GM12878 (cell line): ENCODE data around the gene ZBTB9. TPM values are rescaled to one million over a fixed set of nuclear protein-coding genes. Genes with fewer than 3 reads are reported as not detected.

Source experiments
- ATAC-seq: fragments of 200-7000 bp; cut with Tn5 transposase; 3 replicates; pipeline ENCODE4 v1.9.1; 2020; ENCODE audit warnings: mild to moderate bottlenecking, moderate library complexity
- BruUV-seq: library from RNA; stranded (reverse); fragments of 400-500 nt; replicated peaks from 2 replicates; lab custom pipeline; 2021; lab: Mats Ljungman, UMichigan
- CTCF ChIA-PET: fragments of 300-600 bp; sonication (Branson Sonifier 250); formaldehyde crosslinking; extraction: SDS; loops from one replicate; lab custom pipeline; 2021; ENCODE audit warnings: inconsistent platforms; lab: Yijun Ruan, JAX
- POLR2A ChIA-PET: fragments of 350-600 bp; formaldehyde crosslinking; extraction: SDS; loops from one replicate; lab custom pipeline; 2021; ENCODE audit warnings: inconsistent platforms; lab: Charles Lee
- RAD21 ChIA-PET: fragments of 300-600 bp; sonication (Branson Sonifier 250); formaldehyde crosslinking; loops from one replicate; lab custom pipeline; 2023; ENCODE audit warnings: antibody characterized with exemption; ENCODE audit not compliant: unreplicated experiment; lab: Charles Lee
- SMC1A ChIA-PET: fragments of 300-600 bp; sonication (Branson Sonifier 250); formaldehyde crosslinking; loops from one replicate; lab custom pipeline; 2023; ENCODE audit not compliant: unreplicated experiment, uncharacterized antibody; lab: Charles Lee
- DNase-seq: peaks from one replicate; pipeline ENCODE4 v3.0.0-alpha.2; 2011; ENCODE audit warnings: low read depth, low spot score
- FAIRE-seq: peaks from 3 replicates; lab custom pipeline; 2011; peaks lifted over from hg19 to GRCh38; lab: Jason Lieb, UNC
- H2AFZ ChIP-seq: 2 replicates; pipeline ENCODE4 v1.6.0; 2011; ENCODE audit warnings: low read depth, low read length, control low read depth; ENCODE audit not compliant: control insufficient read depth
- H3K27ac ChIP-seq: 2 replicates; pipeline ENCODE4 v1.5.1; 2011; ENCODE audit warnings: control low read depth; ENCODE audit not compliant: control insufficient read depth, insufficient read depth
- H3K27me3 ChIP-seq, 2 experiments: replicated peaks in 1 of 2; 2 replicates each; pipeline versions ENCODE4 v1.6.0 to v1.6.1; 2011; ENCODE audit warnings: low read length in 1 of 2; ENCODE audit not compliant: control insufficient read depth in 2 of 2, insufficient read depth in 2 of 2
- H3K36me3 ChIP-seq, 2 experiments: 2 replicates each; pipeline ENCODE4 v1.5.1; 2011; ENCODE audit warnings: low read length in 1 of 2; ENCODE audit not compliant: control insufficient read depth in 2 of 2, insufficient read depth in 2 of 2
- H3K4me1 ChIP-seq: 2 replicates; pipeline ENCODE4 v1.6.1; 2011; ENCODE audit warnings: mild to moderate bottlenecking, low read length, moderate library complexity, mixed read lengths; ENCODE audit not compliant: control insufficient read depth, insufficient read depth
- H3K4me2 ChIP-seq: 2 replicates; pipeline ENCODE4 v1.6.0; 2011; ENCODE audit warnings: control low read depth; ENCODE audit not compliant: control insufficient read depth, insufficient read depth
- H3K4me3 ChIP-seq: fragments of 200-600 bp; sonication (generic); 2 replicates; pipeline ENCODE4 v1.5.1; 2016
- H3K79me2 ChIP-seq: 2 replicates; pipeline ENCODE4 v1.6.0; 2011; ENCODE audit warnings: low read length; ENCODE audit not compliant: control insufficient read depth, insufficient read depth
- H3K9ac ChIP-seq: 2 replicates; pipeline ENCODE4 v1.8.0; 2011; ENCODE audit warnings: low read length, control low read depth, mixed read lengths; ENCODE audit not compliant: control insufficient read depth, insufficient read depth
- H3K9me3 ChIP-seq: replicated peaks from 3 replicates; pipeline ENCODE4 v1.5.1; 2011; ENCODE audit warnings: mild to moderate bottlenecking, low read length; ENCODE audit not compliant: control insufficient read depth, insufficient read depth
- H4K20me1 ChIP-seq: 2 replicates; pipeline ENCODE4 v1.6.0; 2011; ENCODE audit not compliant: control insufficient read depth, insufficient read depth
- CBX5 ChIP-seq: sonication (generic); IDR thresholded peaks from 2 replicates; pipeline ENCODE4 v1.6.1; 2016; ENCODE audit warnings: low read depth, moderate library complexity, mild to moderate bottlenecking, inconsistent platforms
- CHD4 ChIP-seq: fragments of 200-600 bp; sonication (generic); IDR thresholded peaks from 2 replicates; pipeline ENCODE4 v1.6.1; 2016; ENCODE audit warnings: mild to moderate bottlenecking
- CTCF ChIP-seq, 3 experiments: IDR thresholded peaks in 2 of 3; conservative IDR thresholded peaks in 1 of 3; 2 replicates each; pipeline ENCODE4 v1.5.1; 2011; ENCODE audit warnings: low read depth in 3 of 3, low read length in 3 of 3, mild to moderate bottlenecking in 3 of 3, control low read depth in 2 of 3, moderate library complexity in 2 of 3, inconsistent platforms in 1 of 3, mixed read lengths in 1 of 3; ENCODE audit not compliant: control insufficient read depth in 2 of 3, insufficient read depth in 1 of 3; ENCODE audit errors: extremely low read depth in 1 of 3
- E2F8 ChIP-seq: fragments of 450-650 bp; IDR thresholded peaks from 2 replicates; pipeline ENCODE4 v1.6.1; 2018; ENCODE audit warnings: mild to moderate bottlenecking, low read depth, moderate library complexity; ENCODE audit not compliant: partially characterized antibody
- ELK1 ChIP-seq: IDR thresholded peaks from 2 replicates; pipeline ENCODE4 v1.6.1; 2012; ENCODE audit warnings: low read depth, low read length, improper control_type of control experiment
- HDAC2 ChIP-seq: fragments of 200-600 bp; sonication (generic); IDR thresholded peaks from 2 replicates; pipeline ENCODE4 v1.6.1; 2017
- IKZF1 ChIP-seq: fragments of 450-650 bp; conservative IDR thresholded peaks from 2 replicates; pipeline ENCODE4 v1.6.1; 2017; ENCODE audit warnings: antibody characterized with exemption, mild to moderate bottlenecking
- JUNB ChIP-seq: IDR thresholded peaks from 2 replicates; pipeline ENCODE4 v1.6.1; 2016; ENCODE audit warnings: antibody characterized with exemption, mild to moderate bottlenecking
- MLLT1 ChIP-seq: fragments of 450-650 bp; IDR thresholded peaks from 2 replicates; pipeline ENCODE4 v1.6.1; 2016; ENCODE audit warnings: mild to moderate bottlenecking
- MTA2 ChIP-seq: fragments of 450-650 bp; IDR thresholded peaks from 2 replicates; pipeline ENCODE4 v1.6.1; 2016; ENCODE audit warnings: low read depth, mild to moderate bottlenecking, moderate library complexity
- NR2F1 ChIP-seq: fragments of 450-650 bp; conservative IDR thresholded peaks from 2 replicates; pipeline ENCODE4 v1.6.1; 2017; ENCODE audit warnings: mild to moderate bottlenecking
- NRF1 ChIP-seq: conservative IDR thresholded peaks from 2 replicates; pipeline ENCODE4 v1.6.1; 2011; ENCODE audit warnings: mild to moderate bottlenecking, low read depth, low read length, improper control_type of control experiment
- POU2F2 ChIP-seq: IDR thresholded peaks from 3 replicates; pipeline ENCODE4 v1.6.1; 2011; ENCODE audit warnings: low read depth, mild to moderate bottlenecking, low read length, borderline replicate concordance
- RB1 ChIP-seq: fragments of 450-650 bp; formaldehyde crosslinking; IDR thresholded peaks from 2 replicates; pipeline ENCODE4 v1.6.1; 2017; ENCODE audit warnings: mild to moderate bottlenecking, borderline replicate concordance
- RCOR1 ChIP-seq: conservative IDR thresholded peaks from 2 replicates; pipeline ENCODE4 v1.6.1; 2012; ENCODE audit warnings: low read depth, low read length, improper control_type of control experiment
- TARDBP ChIP-seq: IDR thresholded peaks from 2 replicates; pipeline ENCODE4 v1.6.1; 2016; ENCODE audit warnings: borderline replicate concordance
- YY1 ChIP-seq: IDR thresholded peaks from 2 replicates; pipeline ENCODE4 v1.6.1; 2011; ENCODE audit warnings: low read depth, mild to moderate bottlenecking, low read length
- WGBS: methylation state at CpG from one replicate; pipeline ENCODE4 v1.1.6; 2016; ENCODE audit warnings: low lambda C conversion rate; ENCODE audit not compliant: insufficient replicate concordance, insufficient coverage; ENCODE audit errors: missing lambda C conversion rate; 5-methylcytosine and 5-hydroxymethylcytosine counted together
- in situ Hi-C: fragments of 300-500 bp; cut with MboI; formaldehyde crosslinking; loops from 9 replicates; pipeline ENCODE4 v1.14.3; 2018; ENCODE audit warnings: mixed read lengths
- intact Hi-C: fragments of 100-400 bp; cut with micrococcal nuclease; formaldehyde crosslinking; loops from one replicate; pipeline ENCODE4 v1.14.2; 2022; ENCODE audit not compliant: unreplicated experiment
- polyA plus RNA-seq, 11 experiments: library from polyadenylated mRNA; depleted of rRNA in 4 of 11; unstranded in 6 of 11; stranded (reverse) in 5 of 11; fragments of >200 nt; fragmentation: Nextera tagmentation in 4 of 11; fragmentation: Illumina TruSeq in 1 of 11; extraction: Ambion mirVana in 4 of 11; extraction: Trizol in 1 of 11; gene quantifications; 1 replicate in 1 of 11; 2 replicates in 10 of 11; pipeline versions ENCODE4 v1.2.1 to v1.2.3, GENCODE V29; 2011 to 2016; ENCODE audit warnings: inconsistent platforms in 2 of 11, missing spikeins in 2 of 11, low read depth in 1 of 11
- total RNA-seq, 4 experiments: library from RNA; depleted of rRNA in 3 of 4; stranded (reverse); fragments of >200 nt in 3 of 4; fragmentation: Illumina TruSeq in 1 of 4; extraction: Trizol in 1 of 4; gene quantifications; 2 replicates each; pipeline versions ENCODE4 v1.2.1 to v1.2.3, GENCODE V29; 2013 to 2021

Gene ZBTB9
- total and polyA plus RNA-seq, 10 of the 15 experiments (the other 5 are each of a cell fraction or from before 2014, with no cell fraction given): 1.5 to 12.7 (median 6.9) TPM

- H3K4me2 ChIP-seq: peak overlapping the region; percentile 77
- no peaks in the 10 kb centered on the region for H4K20me1 ChIP-seq
- no peak overlapping the region; the same call in 1 of the 2 replicates for H3K9ac ChIP-seq
- no peak for FAIRE-seq
- no peaks in the 10 kb centered on the region for H3K9me3 ChIP-seq
- H3K79me2 ChIP-seq: peaks cover 6% of the 10 kb centered on the region
- WGBS: 0% methylated on average over 29 of the region's 79 CpGs
- H3K36me3 ChIP-seq: no peaks in the 10 kb centered on the region
- H2AFZ ChIP-seq: no peak overlapping the region
- H3K4me3 ChIP-seq: peak overlapping the region; percentile 75
- no peak for DNase-seq
- ChIA-PET SMC1A (no interaction called here), RAD21 (interaction anchor here (1.3 kb wide), 1 partner anchor 27 kb away, joined by 5 read pairs; the partner anchor contains the start of gene ZBTB9), CTCF (no interaction called here), POLR2A (interaction anchor here (1.8 kb wide), 1 partner anchor 17 kb away, joined by 6 read pairs; the partner anchor contains the start of gene PHF1)
- no peak for ATAC-seq
- BruUV-seq: no TSS peak
- peaks cover 54% of the 10 kb centered on the region for H3K4me1 ChIP-seq
- H3K27ac ChIP-seq: no peak overlapping the region
- intact Hi-C loops (loop anchor here (1.0 to 2.0 kb wide), 2 partner anchors 37 to 144 kb away; partner anchors contain the start of gene KIFC1), in situ Hi-C loops (no loop called here)
- no peaks in the 10 kb centered on the region; a peak in 2 of 4 replicates for H3K27me3 ChIP-seq
- TF ChIP-seq CBX5 (no peak), JUNB (no peak), IKZF1 (no peak), RB1 (no peak), RCOR1 (no peak), NRF1 (no peak), HDAC2 (no peak), TARDBP (no peak), CHD4 (no peak), CTCF (IDR thresholded peaks at IDR 0.05 in 2 of 3, conservative IDR thresholded peaks at IDR 0.05 in 1 of 3; ENCODE audit: control insufficient read depth in 2 of 3, extremely low read depth in 1 of 3, insufficient read depth in 1 of 3, low read depth in 3 of 3, low read length in 3 of 3) (peak in 1 of 3 experiments; percentile 12; a peak in 2 of 6 replicates), E2F8 (no peak), POU2F2 (no peak), MLLT1 (no peak), YY1 (no peak), MTA2 (no peak), NR2F1 (0 out of 2 replicates have a peak, but pooled peaks have one; percentile 15), ELK1 (no peak)
These were observed 26.7 kb upstream of the ZBTB9 start for GRCh38 chr6:33427585-33428223.
